Thyroid gland (tissue), 4 donors: ENCODE data around the gene SPACA6. TPM values are rescaled to one million over a fixed set of nuclear protein-coding genes. Genes with fewer than 3 reads are reported as not detected.

Experiments used
- DNase-seq, 2 donors: peaks; one replicate each; pipeline ENCODE4 v3.0.0-alpha.2; 2019
- H3K27ac ChIP-seq, 3 donors: fragments of 200-600 bp; sonication (generic); 1 replicate in 2 of 3; 2 replicates in 1 of 3; pipeline ENCODE4 v1.5.1; 2016 to 2019; ENCODE audit warnings: mild to moderate bottlenecking in 1 of 3, moderate library complexity in 1 of 3
- H3K27me3 ChIP-seq: fragments of 200-600 bp; sonication (generic); one replicate; pipeline ENCODE4 v1.5.1; 2019
- H3K36me3 ChIP-seq, 2 donors: fragments of 200-600 bp; sonication (generic); one replicate each; pipeline ENCODE4 v1.5.1; 2016 to 2019
- H3K4me1 ChIP-seq, 2 donors: fragments of 200-600 bp; sonication (generic); one replicate each; pipeline ENCODE4 v1.5.1; 2017 to 2019
- H3K4me3 ChIP-seq, 3 donors: fragments of 200-600 bp; sonication (generic); replicated peaks in 1 of 3; 1 replicate in 2 of 3; 2 replicates in 1 of 3; pipeline ENCODE4 v1.5.1; 2016; ENCODE audit warnings: mild to moderate bottlenecking in 1 of 3
- H3K9me3 ChIP-seq: fragments of 200-600 bp; sonication (generic); one replicate; pipeline ENCODE4 v1.5.1; 2017
- POLR2A ChIP-seq, 2 donors: fragments of 450-650 bp; IDR thresholded peaks; one replicate each; pipeline ENCODE4 v1.6.1; 2017; ENCODE audit warnings: antibody characterized with exemption in 2 of 2, mild to moderate bottlenecking in 2 of 2, moderate library complexity in 1 of 2
- WGBS, 2 donors: methylation state at CpG; one replicate each; pipeline ENCODE4 v1.1.5; 2017; 5-methylcytosine and 5-hydroxymethylcytosine counted together
- intact Hi-C: fragments of 100-400 bp; cut with DNase I; formaldehyde crosslinking; loops from one replicate; pipeline ENCODE4 v1.15.1; 2023
- total RNA-seq, 4 donors: library from RNA; depleted of rRNA; stranded (reverse); fragments of >200 nt; gene quantifications; one replicate each; pipeline ENCODE4 v1.2.3, GENCODE V29; 2016
- TF ChIP-seq, protein P1 (sequence below), 6 experiments: fragments of 200-600 bp in 3 of 6; fragments of 450-650 bp in 3 of 6; sonication (generic) in 3 of 6; IDR thresholded peaks; one replicate each; pipeline ENCODE4 v1.5.1; 2016 to 2019; ENCODE audit warnings: antibody characterized with exemption in 6 of 6, mild to moderate bottlenecking in 2 of 6, inconsistent platforms in 1 of 6, moderate library complexity in 1 of 6

Gene SPACA6
- total RNA-seq, 4 donors from 2014 or later, result 11.9 to 26.2 (median 20.4) TPM

DNA sequence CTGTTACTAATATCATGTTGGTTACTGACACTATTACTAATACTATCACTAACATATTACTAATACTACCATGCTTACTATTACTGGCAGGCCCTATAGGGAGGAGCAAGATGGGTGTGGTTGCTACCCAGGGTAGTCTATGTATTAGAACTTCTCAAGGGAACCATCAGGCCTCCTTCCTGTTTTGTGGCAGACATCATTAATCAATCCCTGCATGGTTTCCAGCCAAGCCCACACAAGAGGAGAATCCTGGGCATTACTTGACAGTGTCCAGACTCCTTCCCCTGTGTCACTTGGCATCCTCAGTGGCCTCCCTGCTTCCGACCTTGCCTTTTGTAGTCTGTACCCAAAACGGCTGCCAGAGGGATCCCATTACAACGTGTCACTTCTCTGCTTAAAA is 21.7 kb downstream of the SPACA6 start:
- H3K4me3 ChIP-seq, result no peak overlapping the region
- H3K27me3 ChIP-seq, result peaks cover 4% of the 10 kb centered on the region
- no peak for DNase-seq
- no peaks in the 10 kb centered on the region for H3K36me3 ChIP-seq
- WGBS, 2 donors, result 65 to 66% methylated on average over 3 of the region's 3 CpGs
- no peaks in the 10 kb centered on the region for H3K4me1 ChIP-seq
- no peak overlapping the region for H3K27ac ChIP-seq
- TF ChIP-seq POLR2A (IDR thresholded peaks at IDR 0.05), result no peak
- TF ChIP-seq, protein P1, sequence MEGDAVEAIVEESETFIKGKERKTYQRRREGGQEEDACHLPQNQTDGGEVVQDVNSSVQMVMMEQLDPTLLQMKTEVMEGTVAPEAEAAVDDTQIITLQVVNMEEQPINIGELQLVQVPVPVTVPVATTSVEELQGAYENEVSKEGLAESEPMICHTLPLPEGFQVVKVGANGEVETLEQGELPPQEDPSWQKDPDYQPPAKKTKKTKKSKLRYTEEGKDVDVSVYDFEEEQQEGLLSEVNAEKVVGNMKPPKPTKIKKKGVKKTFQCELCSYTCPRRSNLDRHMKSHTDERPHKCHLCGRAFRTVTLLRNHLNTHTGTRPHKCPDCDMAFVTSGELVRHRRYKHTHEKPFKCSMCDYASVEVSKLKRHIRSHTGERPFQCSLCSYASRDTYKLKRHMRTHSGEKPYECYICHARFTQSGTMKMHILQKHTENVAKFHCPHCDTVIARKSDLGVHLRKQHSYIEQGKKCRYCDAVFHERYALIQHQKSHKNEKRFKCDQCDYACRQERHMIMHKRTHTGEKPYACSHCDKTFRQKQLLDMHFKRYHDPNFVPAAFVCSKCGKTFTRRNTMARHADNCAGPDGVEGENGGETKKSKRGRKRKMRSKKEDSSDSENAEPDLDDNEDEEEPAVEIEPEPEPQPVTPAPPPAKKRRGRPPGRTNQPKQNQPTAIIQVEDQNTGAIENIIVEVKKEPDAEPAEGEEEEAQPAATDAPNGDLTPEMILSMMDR (IDR thresholded peaks at IDR 0.05), result no peak
- intact Hi-C loops, result no loop called here
- H3K9me3 ChIP-seq, result no peaks in the 10 kb centered on the region

DNA sequence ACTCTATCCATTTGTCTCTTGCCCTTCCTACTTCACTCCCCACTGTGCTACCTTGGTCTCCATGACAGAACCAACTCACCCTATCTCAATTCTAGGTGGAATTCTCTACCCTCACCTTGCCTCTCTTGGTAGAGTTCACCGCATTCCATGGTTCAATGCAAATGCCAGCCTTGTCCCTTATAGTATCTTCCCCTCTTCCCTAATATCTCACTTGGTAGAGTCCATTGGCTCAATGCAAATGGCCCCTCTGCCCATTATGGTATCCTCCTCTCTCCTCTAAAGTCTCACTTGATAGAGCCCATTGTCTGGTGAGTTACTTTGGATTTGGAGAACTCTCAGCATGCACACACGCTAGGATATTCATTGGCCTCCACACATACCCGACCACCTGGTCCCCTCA is 22.7 kb downstream of the SPACA6 start:
- intact Hi-C loops, result no loop called here
- no peak for TF ChIP-seq POLR2A (IDR thresholded peaks at IDR 0.05)
- no peak for DNase-seq
- Histone ChIP-seq H3K4me1 (no peaks in the 10 kb centered on the region), H3K27me3 (peaks cover 4% of the 10 kb centered on the region), H3K4me3 (no peak overlapping the region), H3K9me3 (no peaks in the 10 kb centered on the region), H3K27ac (no peak overlapping the region), H3K36me3 (no peaks in the 10 kb centered on the region)
- WGBS, 2 donors, result 80 to 82% methylated on average over 3 of the region's 3 CpGs

DNA sequence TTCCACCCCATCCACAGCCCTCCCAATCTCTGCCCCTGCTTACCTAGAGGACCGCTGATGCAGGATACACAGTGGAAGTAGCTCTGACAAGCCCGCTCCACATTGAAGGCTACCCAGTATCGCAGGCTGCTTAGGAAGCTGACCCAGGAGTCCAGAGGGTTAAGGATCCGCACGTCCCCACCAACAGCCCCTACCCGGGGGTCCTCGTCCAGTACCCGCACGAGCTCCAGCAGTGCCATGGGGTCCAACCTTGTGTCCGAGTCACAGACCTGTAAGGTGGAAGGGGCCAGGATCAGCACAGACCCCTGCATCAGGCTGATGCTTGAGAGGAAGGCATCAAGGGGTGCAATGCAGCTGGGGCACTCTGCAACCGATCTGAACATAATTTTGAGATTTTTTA is 23.8 kb downstream of the SPACA6 start:
- Histone ChIP-seq H3K4me3 (no peak overlapping the region), H3K27ac (no peak overlapping the region), H3K4me1 (no peaks in the 10 kb centered on the region), H3K36me3 (no peaks in the 10 kb centered on the region), H3K9me3 (no peaks in the 10 kb centered on the region), H3K27me3 (peaks cover 4% of the 10 kb centered on the region)
- TF ChIP-seq, protein P1 (IDR thresholded peaks at IDR 0.05), result no peak
- no peak for TF ChIP-seq POLR2A (IDR thresholded peaks at IDR 0.05)
- WGBS, 2 donors, result 76 to 87% methylated on average over 4 to 11 of the region's 11 CpGs
- intact Hi-C loops, result no loop called here
- no peak for DNase-seq

DNA sequence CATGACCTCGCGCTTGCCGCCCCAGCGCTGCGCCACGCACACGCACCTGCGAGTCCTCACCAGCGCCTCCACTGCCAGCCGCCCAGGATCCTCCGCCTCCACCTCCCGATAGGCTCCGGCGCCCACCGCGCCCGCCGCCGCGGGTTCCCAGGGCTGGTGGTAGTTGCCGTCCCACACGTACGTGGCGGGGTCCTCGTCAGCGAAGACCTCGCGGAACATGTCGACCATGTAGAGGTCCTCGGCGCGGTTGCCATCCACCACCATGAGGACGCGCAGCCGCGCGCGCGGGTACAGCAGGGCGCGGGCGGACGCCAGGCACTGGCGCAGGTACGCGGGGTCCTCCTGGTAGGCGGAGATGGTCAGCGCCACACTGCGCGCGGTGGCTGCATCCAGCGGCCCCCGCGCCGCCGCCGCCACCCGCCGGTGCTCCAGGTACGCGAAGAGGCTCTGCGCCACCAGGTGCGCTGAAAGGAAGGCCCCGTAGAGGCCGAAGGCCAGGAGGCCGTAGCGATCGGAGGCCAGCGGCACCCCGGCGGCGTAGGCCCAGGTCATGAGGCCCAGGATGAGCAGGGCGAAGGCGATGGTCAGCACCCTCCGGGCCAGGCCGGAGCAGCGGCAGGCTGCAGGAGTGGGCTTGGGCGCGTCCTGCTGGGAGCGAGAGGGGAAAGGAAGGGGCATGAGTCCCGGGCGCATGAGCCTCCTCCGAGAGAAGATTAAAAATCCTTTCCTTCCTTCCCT is 26.3 kb downstream of the SPACA6 start:
- TF ChIP-seq, protein P1 (IDR thresholded peaks at IDR 0.05), result no peak
- TF ChIP-seq POLR2A (IDR thresholded peaks at IDR 0.05), result no peak
- intact Hi-C loops, result no loop called here
- H3K36me3 ChIP-seq, result no peaks in the 10 kb centered on the region
- 3 to 4% methylated on average over 22 to 30 of the region's 83 CpGs for WGBS, 2 donors
- no peaks in the 10 kb centered on the region for H3K9me3 ChIP-seq
- no peaks in the 10 kb centered on the region for H3K4me1 ChIP-seq
- no peak for DNase-seq
- no peak overlapping the region for H3K27ac ChIP-seq
- no peak overlapping the region for H3K4me3 ChIP-seq
- H3K27me3 ChIP-seq, result peaks cover 4% of the 10 kb centered on the region

DNA sequence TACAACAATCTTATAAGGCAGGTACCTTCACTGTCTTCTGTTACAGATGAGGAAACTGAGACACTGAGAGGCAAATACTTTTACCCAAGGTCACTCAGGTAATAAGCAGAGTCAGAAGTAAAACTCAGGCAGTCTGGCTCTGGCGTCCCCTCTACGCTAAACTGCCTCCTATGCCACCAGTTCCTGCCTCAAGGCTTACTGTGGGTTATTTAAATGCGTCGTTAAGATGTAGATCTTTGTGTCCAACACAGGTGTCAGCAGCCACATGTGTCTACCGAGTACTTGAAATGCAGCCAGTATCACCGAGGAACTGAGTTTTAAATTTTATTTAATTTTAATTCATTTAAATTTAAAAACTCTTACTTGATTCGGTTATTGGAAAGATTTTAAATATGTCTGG is 28.8 kb downstream of the SPACA6 start:
- TF ChIP-seq POLR2A (IDR thresholded peaks at IDR 0.05), result no peak
- TF ChIP-seq, protein P1 (IDR thresholded peaks at IDR 0.05), result no peak
- no peaks in the 10 kb centered on the region for H3K9me3 ChIP-seq
- 76 to 79% methylated on average over 7 of the region's 7 CpGs for WGBS, 2 donors
- intact Hi-C loops, result no loop called here
- H3K27me3 ChIP-seq, result peaks cover 4% of the 10 kb centered on the region
- DNase-seq, result no peak
- no peak overlapping the region for H3K4me3 ChIP-seq
- H3K36me3 ChIP-seq, result no peaks in the 10 kb centered on the region
- H3K27ac ChIP-seq, result no peak overlapping the region
- no peaks in the 10 kb centered on the region for H3K4me1 ChIP-seq
